MCF 10A (cell line): ENCODE data around the gene SRGAP3. TPM values are rescaled to one million over a fixed set of nuclear protein-coding genes. Genes with fewer than 3 reads are reported as not detected.

ENCODE experiments used
- BruUV-seq: library from RNA; stranded (reverse); fragments of 400-500 nt; replicated peaks from 2 replicates; lab custom pipeline; 2021; lab: Mats Ljungman, UMichigan
- CTCF ChIA-PET: fragments of 300-600 bp; sonication (Branson Sonifier 250); formaldehyde crosslinking; extraction: SDS; loops from one replicate; lab custom pipeline; 2021; ENCODE audit warnings: antibody characterized with exemption, inconsistent platforms; lab: Yijun Ruan, JAX
- POLR2A ChIA-PET: fragments of 300-600, 350-650 bp; sonication (Branson Sonifier 250); formaldehyde crosslinking; extraction: SDS; loops from one replicate; lab custom pipeline; 2020; ENCODE audit warnings: antibody characterized with exemption, inconsistent platforms; lab: Yijun Ruan, JAX
- DNase-seq: peaks from one replicate; pipeline ENCODE4 v3.0.0-alpha.2; 2018; ENCODE audit not compliant: unreplicated experiment
- H3K27ac Mint-ChIP-seq: one replicate; pipeline ENCODE4 v1.8.0; 2022; ENCODE audit warnings: mild to moderate bottlenecking, low read depth, mixed read lengths; ENCODE audit not compliant: unreplicated experiment
- H3K27me3 Mint-ChIP-seq: one replicate; pipeline ENCODE4 v1.8.0; 2022; ENCODE audit warnings: mixed read lengths; ENCODE audit not compliant: insufficient read depth, unreplicated experiment
- H3K36me3 Mint-ChIP-seq: one replicate; pipeline ENCODE4 v1.8.0; 2022; ENCODE audit warnings: mild to moderate bottlenecking, moderate library complexity, mixed read lengths; ENCODE audit not compliant: insufficient read depth, unreplicated experiment
- H3K4me1 Mint-ChIP-seq: one replicate; pipeline ENCODE4 v1.8.0; 2022; ENCODE audit warnings: mixed read lengths; ENCODE audit not compliant: insufficient read depth, unreplicated experiment
- H3K4me3 Mint-ChIP-seq: one replicate; pipeline ENCODE4 v1.8.0; 2022; ENCODE audit warnings: mild to moderate bottlenecking, moderate library complexity, mixed read lengths; ENCODE audit not compliant: unreplicated experiment
- H3K9me3 Mint-ChIP-seq: one replicate; pipeline ENCODE4 v1.8.0; 2022; ENCODE audit warnings: mixed read lengths; ENCODE audit not compliant: unreplicated experiment
- intact Hi-C: fragments of 100-400 bp; cut with micrococcal nuclease; formaldehyde crosslinking; loops from 2 replicates; pipeline ENCODE4 v1.14.1; 2022
- total RNA-seq: library from RNA; stranded (reverse); gene quantifications from 2 replicates; pipeline ENCODE4 v1.2.3, GENCODE V29; 2022
- TF ChIP-seq, protein P1 (sequence below): fragments of 200-600 bp; IDR thresholded peaks from one replicate; pipeline ENCODE4 v1.8.0; 2022; ENCODE audit warnings: antibody characterized with exemption, mild to moderate bottlenecking; ENCODE audit not compliant: unreplicated experiment

The SRGAP3 gene
- total RNA-seq, 1 experiment from 2014 or later, result 19.8 TPM

DNA sequence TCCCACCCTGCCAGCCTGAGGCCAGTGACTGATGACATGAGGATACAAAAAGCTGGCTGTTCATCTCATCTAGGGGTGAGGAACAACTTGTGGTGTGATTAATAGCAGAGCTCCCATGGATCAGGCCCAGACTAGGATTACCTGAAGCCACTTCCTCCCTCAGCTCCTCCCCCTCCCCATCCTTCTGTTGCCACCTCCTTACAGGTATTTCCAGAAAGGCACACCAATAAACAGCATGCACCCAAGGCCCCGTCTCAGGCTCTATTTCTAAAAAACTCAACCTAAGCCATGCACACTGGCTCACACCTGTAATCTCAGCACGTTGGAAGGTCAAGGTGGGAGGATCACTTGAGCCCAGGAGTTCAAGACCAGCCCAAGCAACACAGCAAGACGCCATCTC, 54.1 kb downstream of the SRGAP3 start:
- no TSS peak for BruUV-seq

DNA sequence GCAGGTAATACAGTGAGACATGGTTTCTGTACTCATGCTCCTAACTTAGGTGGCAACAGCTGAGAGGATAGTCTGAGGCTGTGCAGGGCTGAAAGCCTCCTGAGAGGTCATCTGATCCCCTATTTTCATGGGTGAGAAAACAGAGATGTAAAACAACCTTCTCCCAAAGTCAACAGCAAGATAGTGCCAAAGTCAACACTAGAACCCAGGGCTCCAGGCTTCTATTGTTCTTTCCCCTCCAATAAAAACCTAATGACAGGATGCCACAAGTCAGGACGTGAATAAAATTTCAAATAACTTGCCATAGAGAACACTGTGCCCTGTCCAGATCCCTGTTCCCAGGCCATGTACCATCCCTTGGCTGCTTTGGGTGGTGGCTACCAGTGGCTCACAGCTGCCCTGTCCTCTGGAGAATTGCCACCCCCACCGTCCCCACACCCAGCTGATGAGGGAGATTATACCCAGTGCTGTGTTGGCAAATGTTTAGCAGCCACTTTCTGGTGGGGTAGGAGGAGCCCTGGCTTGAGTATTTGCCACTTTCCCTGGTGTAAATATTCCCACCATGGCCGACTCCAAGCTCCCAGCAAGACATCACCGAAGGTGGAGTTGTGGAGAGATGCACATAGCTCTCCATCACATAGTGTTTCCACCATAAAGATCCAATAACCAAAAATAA, 54.8 kb downstream of the SRGAP3 start:
- peaks cover 8% of the 10 kb centered on the region for H3K36me3 Mint-ChIP-seq
- intact Hi-C loops, result no loop called here
- TF ChIP-seq, protein P1, sequence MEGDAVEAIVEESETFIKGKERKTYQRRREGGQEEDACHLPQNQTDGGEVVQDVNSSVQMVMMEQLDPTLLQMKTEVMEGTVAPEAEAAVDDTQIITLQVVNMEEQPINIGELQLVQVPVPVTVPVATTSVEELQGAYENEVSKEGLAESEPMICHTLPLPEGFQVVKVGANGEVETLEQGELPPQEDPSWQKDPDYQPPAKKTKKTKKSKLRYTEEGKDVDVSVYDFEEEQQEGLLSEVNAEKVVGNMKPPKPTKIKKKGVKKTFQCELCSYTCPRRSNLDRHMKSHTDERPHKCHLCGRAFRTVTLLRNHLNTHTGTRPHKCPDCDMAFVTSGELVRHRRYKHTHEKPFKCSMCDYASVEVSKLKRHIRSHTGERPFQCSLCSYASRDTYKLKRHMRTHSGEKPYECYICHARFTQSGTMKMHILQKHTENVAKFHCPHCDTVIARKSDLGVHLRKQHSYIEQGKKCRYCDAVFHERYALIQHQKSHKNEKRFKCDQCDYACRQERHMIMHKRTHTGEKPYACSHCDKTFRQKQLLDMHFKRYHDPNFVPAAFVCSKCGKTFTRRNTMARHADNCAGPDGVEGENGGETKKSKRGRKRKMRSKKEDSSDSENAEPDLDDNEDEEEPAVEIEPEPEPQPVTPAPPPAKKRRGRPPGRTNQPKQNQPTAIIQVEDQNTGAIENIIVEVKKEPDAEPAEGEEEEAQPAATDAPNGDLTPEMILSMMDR, result no peak
- H3K27ac Mint-ChIP-seq, result no peak overlapping the region
- peaks cover 9% of the 10 kb centered on the region for H3K4me1 Mint-ChIP-seq
- ChIA-PET CTCF (interaction anchor here (0.6 to 0.8 kb wide), 2 partner anchors 26 to 572 kb away, joined by 3 read pairs; no protein-coding TSS in a partner anchor), POLR2A (no interaction called here)
- H3K27me3 Mint-ChIP-seq, result no peaks in the 10 kb centered on the region
- peak; percentile 85 for DNase-seq
- H3K4me3 Mint-ChIP-seq, result no peak overlapping the region
- no TSS peak for BruUV-seq
- H3K9me3 Mint-ChIP-seq, result no peaks in the 10 kb centered on the region

More for the DNA sequence above, 54.1 kb downstream of the SRGAP3 start:
- intact Hi-C loops, result no loop called here
- H3K4me3 Mint-ChIP-seq, result no peak overlapping the region
- peaks cover 9% of the 10 kb centered on the region for H3K4me1 Mint-ChIP-seq
- H3K27me3 Mint-ChIP-seq, result no peaks in the 10 kb centered on the region
- H3K36me3 Mint-ChIP-seq, result peaks cover 8% of the 10 kb centered on the region
- ChIA-PET POLR2A (no interaction called here), CTCF (interaction anchor here (0.6 to 0.8 kb wide), 2 partner anchors 27 to 573 kb away, joined by 3 read pairs; no protein-coding TSS in a partner anchor)
- DNase-seq, result no peak
- H3K9me3 Mint-ChIP-seq, result no peaks in the 10 kb centered on the region
- peak overlapping the region; percentile 19 for H3K27ac Mint-ChIP-seq
- TF ChIP-seq, protein P1, result no peak

DNA sequence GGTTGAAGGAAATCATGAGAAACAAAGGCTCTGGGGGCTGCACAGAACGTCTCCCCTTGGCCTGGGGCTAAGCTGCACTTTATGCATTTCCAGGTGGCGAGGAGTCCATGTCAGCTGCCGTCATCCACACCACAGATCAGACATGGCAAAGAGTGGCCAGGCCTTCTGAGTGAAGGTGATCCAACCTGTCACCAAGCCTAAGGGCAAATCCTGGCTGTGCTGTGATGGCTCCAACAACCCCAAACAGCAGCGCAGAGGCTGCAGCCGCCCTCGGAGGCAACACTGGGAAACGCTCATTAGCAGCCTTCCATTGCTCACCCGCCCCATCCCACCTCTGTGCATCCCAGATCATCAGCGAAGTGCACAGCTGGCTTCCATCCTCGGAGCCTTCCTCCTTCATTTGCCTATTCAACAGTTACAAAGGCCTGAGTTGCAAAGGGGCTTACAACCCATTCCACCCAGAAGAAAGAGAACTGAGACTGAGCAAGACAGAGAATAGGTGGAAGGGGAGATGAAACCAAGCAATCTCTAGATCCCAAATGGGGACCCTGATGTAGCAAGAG, 55.7 kb downstream of the SRGAP3 start:
- Mint-ChIP-seq H3K27ac (no peak overlapping the region), H3K4me1 (peaks cover 9% of the 10 kb centered on the region), H3K36me3 (peaks cover 8% of the 10 kb centered on the region), H3K9me3 (no peaks in the 10 kb centered on the region), H3K27me3 (no peaks in the 10 kb centered on the region), H3K4me3 (no peak overlapping the region)
- no peak for DNase-seq
- TF ChIP-seq, protein P1, result no peak
- intact Hi-C loops, result no loop called here
- POLR2A ChIA-PET, result no interaction called here
- no TSS peak for BruUV-seq
- CTCF ChIA-PET, result interaction anchor here (0.6 to 1.4 kb wide), 2 partner anchors 19 to 143 kb away, joined by 3 to 5 read pairs; no protein-coding TSS in a partner anchor

DNA sequence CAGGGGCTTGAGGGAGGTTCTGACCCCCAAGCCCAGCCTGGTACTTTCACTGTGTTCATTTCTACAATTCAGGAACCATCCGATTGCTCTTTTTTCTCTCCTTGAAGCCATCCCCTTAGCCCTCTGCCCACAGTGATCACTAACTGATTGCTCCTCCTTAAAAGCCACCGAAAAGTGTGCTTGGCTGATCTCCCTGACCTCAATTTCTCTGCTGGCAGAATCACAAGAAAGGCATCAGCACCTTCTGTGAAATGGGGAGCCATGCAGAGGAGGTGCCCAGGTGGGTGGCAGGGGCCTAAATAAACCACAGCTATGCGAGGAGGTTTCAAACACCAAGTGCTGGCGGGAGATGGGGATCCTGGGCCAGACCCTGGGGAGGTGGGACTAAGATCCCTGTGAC, 56.2 kb downstream of the SRGAP3 start:
- Mint-ChIP-seq H3K4me1 (peaks cover 9% of the 10 kb centered on the region), H3K27ac (no peak overlapping the region), H3K9me3 (no peaks in the 10 kb centered on the region), H3K27me3 (no peaks in the 10 kb centered on the region), H3K36me3 (peaks cover 8% of the 10 kb centered on the region), H3K4me3 (no peak overlapping the region)
- BruUV-seq, result no TSS peak
- intact Hi-C loops, result no loop called here
- CTCF ChIA-PET, result interaction anchor here (0.6 to 1.4 kb wide), 2 partner anchors 19 to 142 kb away, joined by 3 to 5 read pairs; no protein-coding TSS in a partner anchor
- TF ChIP-seq, protein P1, result no peak
- POLR2A ChIA-PET, result no interaction called here
- no peak for DNase-seq
